ENCODE results near the gene CST7. TPM values are rescaled to one million over a fixed set of nuclear protein-coding genes. Genes with fewer than 3 reads are reported as not detected.

CST7 gene
- total RNA-seq, 4 donors from 2014 or later, result 4.2 to 4.7 (median 4.4) TPM; not detected in 1

DNA sequence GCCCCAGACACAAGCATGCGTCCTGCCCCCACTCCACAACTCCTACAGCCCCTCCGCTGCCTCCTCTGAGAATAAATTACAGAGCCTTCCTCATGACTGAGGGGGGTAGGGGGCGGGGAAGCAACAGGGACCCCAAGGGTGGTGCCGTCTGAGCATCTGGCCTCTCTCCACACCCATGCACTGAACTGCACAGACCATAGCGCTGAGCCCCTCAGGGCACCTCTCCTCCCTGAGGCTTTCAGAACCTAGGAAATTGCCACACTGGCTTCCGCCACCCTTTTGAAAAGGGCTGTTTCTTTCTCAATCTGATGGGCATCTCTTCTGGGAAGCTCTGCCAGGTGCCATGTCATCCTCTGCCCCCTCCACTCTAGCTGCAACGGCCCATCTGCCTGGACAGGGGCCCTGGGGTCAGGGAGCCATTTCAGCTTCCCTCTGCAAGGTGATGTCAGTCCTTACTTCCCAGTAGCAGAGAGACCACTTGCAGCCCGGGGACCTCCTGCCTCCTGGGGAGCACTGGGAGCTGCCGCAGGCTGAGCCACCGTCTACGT is 2.5 kb downstream of the CST7 start:
- Histone ChIP-seq H3K9me3 (no peaks in the 10 kb centered on the region), H3K36me3 (no peaks in the 10 kb centered on the region), H3K4me1 (peaks cover 0 to 3% (median 0%) of the 10 kb centered on the region in 4 donors), H3K27me3 (no peaks in the 10 kb centered on the region), H3K4me3 (no peak overlapping the region), H3K27ac (peak overlapping the region in 1 of 4 donors; percentile 74)
- TF ChIP-seq, protein P1, sequence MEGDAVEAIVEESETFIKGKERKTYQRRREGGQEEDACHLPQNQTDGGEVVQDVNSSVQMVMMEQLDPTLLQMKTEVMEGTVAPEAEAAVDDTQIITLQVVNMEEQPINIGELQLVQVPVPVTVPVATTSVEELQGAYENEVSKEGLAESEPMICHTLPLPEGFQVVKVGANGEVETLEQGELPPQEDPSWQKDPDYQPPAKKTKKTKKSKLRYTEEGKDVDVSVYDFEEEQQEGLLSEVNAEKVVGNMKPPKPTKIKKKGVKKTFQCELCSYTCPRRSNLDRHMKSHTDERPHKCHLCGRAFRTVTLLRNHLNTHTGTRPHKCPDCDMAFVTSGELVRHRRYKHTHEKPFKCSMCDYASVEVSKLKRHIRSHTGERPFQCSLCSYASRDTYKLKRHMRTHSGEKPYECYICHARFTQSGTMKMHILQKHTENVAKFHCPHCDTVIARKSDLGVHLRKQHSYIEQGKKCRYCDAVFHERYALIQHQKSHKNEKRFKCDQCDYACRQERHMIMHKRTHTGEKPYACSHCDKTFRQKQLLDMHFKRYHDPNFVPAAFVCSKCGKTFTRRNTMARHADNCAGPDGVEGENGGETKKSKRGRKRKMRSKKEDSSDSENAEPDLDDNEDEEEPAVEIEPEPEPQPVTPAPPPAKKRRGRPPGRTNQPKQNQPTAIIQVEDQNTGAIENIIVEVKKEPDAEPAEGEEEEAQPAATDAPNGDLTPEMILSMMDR (IDR thresholded peaks at IDR 0.05), result no peak
- TF ChIP-seq POLR2A (IDR thresholded peaks at IDR 0.05), result no peak
- peak in 2 of 3 donors; percentile 40 to 41 for DNase-seq

DNA sequence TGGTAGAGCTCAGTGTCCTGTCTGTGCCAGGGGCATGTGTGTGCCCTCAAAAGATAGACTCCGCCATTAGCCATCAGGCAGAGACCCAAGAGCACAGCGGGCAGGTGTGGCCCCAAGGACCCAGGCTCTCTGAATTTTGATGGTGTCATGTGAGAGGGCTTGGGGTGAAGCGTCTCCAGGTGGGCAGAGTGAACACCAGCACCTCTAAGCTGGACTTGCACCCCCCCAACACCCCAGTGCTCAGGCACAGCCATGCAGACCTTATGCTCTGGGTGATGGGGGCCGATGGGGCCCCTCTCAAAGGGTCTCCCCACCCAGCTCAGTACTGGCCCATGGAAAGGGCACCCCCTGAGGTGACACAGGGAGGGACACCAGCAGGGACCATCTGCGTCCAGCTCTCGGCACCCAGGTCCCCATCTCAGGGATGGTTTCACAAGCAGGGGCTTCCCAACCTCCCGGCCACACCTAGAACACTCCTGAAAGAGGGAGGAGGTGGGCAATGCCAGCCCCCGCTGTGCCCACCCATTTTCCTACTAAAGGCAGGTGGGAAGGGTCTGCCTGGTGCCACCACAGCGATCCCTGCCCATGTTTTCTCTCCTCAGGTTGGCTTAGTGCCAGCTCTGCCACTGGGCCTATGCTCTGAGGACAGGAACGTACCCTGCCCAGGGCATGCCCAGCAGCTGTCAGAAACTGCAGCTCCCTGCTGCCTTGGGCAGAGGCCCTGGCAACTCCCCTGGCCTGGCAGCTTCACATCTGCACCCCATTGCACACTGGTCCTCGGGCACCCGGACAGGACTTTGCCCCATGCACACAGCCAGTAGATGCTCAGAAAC is 3.5 kb downstream of the CST7 start:
- H3K36me3 ChIP-seq, result no peaks in the 10 kb centered on the region
- no peaks in the 10 kb centered on the region for H3K27me3 ChIP-seq
- H3K4me3 ChIP-seq, result no peak overlapping the region
- no peaks in the 10 kb centered on the region for H3K9me3 ChIP-seq
- TF ChIP-seq, protein P1 (IDR thresholded peaks at IDR 0.05), result no peak
- TF ChIP-seq POLR2A (IDR thresholded peaks at IDR 0.05), result no peak
- H3K27ac ChIP-seq, result peak overlapping the region in 1 of 4 donors; percentile 31
- peaks cover 0 to 3% (median 0%) of the 10 kb centered on the region in 4 donors for H3K4me1 ChIP-seq
- DNase-seq, result peak in 2 of 3 donors; percentile 46 to 52

DNA sequence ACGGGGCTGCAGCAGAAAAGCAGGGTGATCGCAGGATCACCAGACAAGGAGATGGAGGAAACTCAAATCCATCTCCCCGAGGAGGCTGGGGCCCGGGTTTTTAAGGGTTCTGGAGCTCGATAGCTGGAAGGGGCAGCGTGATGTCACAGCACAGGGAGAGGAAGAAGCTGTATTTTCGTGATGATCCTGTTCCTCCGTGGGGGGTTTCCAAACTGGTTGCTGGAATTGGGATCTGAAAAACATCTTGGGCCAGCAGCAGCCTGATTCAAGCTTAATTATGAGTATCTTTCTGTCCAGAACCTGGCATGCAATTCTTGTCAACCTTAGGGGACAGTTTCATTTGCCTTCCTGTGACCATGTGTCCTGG is 4.1 kb downstream of the CST7 start:
- Histone ChIP-seq H3K27me3 (no peaks in the 10 kb centered on the region), H3K4me1 (peaks cover 0 to 3% (median 0%) of the 10 kb centered on the region in 4 donors), H3K27ac (no peak overlapping the region), H3K36me3 (peaks cover 0 to 5% (median 0%) of the 10 kb centered on the region in 3 donors), H3K9me3 (no peaks in the 10 kb centered on the region), H3K4me3 (no peak overlapping the region)
- DNase-seq, result no peak
- no peak for TF ChIP-seq POLR2A (IDR thresholded peaks at IDR 0.05)
- TF ChIP-seq, protein P1 (IDR thresholded peaks at IDR 0.05), result no peak

GRCh38 chr20:24953621-24954133 is 4.6 kb downstream of the CST7 start:
- peak overlapping the region in 2 of 4 donors; percentile 9 to 52 for H3K27ac ChIP-seq
- peaks cover 0 to 3% (median 0%) of the 10 kb centered on the region in 4 donors for H3K4me1 ChIP-seq
- no peak overlapping the region for H3K4me3 ChIP-seq
- DNase-seq, result peak in 1 of 3 donors; percentile 44
- peaks cover 0 to 10% (median 0%) of the 10 kb centered on the region in 3 donors for H3K36me3 ChIP-seq
- no peaks in the 10 kb centered on the region for H3K27me3 ChIP-seq
- no peak for TF ChIP-seq POLR2A (IDR thresholded peaks at IDR 0.05)
- TF ChIP-seq, protein P1 (IDR thresholded peaks at IDR 0.05), result no peak
- H3K9me3 ChIP-seq, result no peaks in the 10 kb centered on the region

GRCh38 chr20:24954151-24954550 is 5.1 kb downstream of the CST7 start:
- peak overlapping the region in 2 of 4 donors; percentile 9 to 52 for H3K27ac ChIP-seq
- DNase-seq, result peak in 1 of 3 donors; percentile 27

More at GRCh38 chr20:24954151-24954550, 5.1 kb downstream of the CST7 start:
- Histone ChIP-seq H3K27me3 (no peaks in the 10 kb centered on the region), H3K9me3 (no peaks in the 10 kb centered on the region), H3K4me3 (no peak overlapping the region), H3K4me1 (peaks cover 0 to 3% (median 0%) of the 10 kb centered on the region in 4 donors), H3K36me3 (peaks cover 0 to 13% (median 0%) of the 10 kb centered on the region in 3 donors)
- TF ChIP-seq POLR2A (IDR thresholded peaks at IDR 0.05), result no peak
- TF ChIP-seq, protein P1 (IDR thresholded peaks at IDR 0.05), result no peak
